Colonic mucosa (tissue), 4 donors: ENCODE data around the gene PHF12. TPM values are rescaled to one million over a fixed set of nuclear protein-coding genes. Genes with fewer than 3 reads are reported as not detected.
A peak's percentile ranks its signal among the peaks of the same experiment; 100 is the strongest.

ENCODE experiments used
- DNase-seq: peaks from one replicate; pipeline ENCODE4 v3.0.0-alpha.2; 2020
- H3K27ac ChIP-seq: fragments of 200-600 bp; one replicate; pipeline ENCODE4 v1.8.0; 2021
- H3K27me3 ChIP-seq: fragments of 200-600 bp; one replicate; pipeline ENCODE4 v1.8.0; 2021
- H3K36me3 ChIP-seq: fragments of 200-600 bp; one replicate; pipeline ENCODE4 v1.8.0; 2021
- H3K4me1 ChIP-seq: fragments of 200-600 bp; one replicate; pipeline ENCODE4 v1.8.0; 2021; ENCODE audit warnings: mild to moderate bottlenecking
- H3K4me3 ChIP-seq: fragments of 200-600 bp; one replicate; pipeline ENCODE4 v1.8.0; 2021
- H3K9ac ChIP-seq, 2 donors: one replicate each; pipeline ENCODE4 v1.7.0; 2013; ENCODE audit warnings: control low read depth in 2 of 2, low read depth in 2 of 2, low read length in 2 of 2
- H3K9me3 ChIP-seq: fragments of 200-600 bp; one replicate; pipeline ENCODE4 v1.8.0; 2021
- intact Hi-C: fragments of 100-400 bp; cut with DNase I; formaldehyde crosslinking; loops from one replicate; pipeline ENCODE4 v1.14.1; 2022
- total RNA-seq, 2 donors: library from RNA; stranded (reverse); fragmentation: NEBNext Ultra II Directional in 1 of 2; extraction: Animal tissue kit (Norgen Biotek cat#: 25700) in 1 of 2; gene quantifications; one replicate each; pipeline ENCODE4 v1.2.1, GENCODE V29; 2021
- TF ChIP-seq, protein P1 (sequence below): fragments of 200-600 bp; IDR thresholded peaks from one replicate; pipeline ENCODE4 v1.8.0; 2022; ENCODE audit warnings: antibody characterized with exemption, mild to moderate bottlenecking
- donor health status: healthy.
- donor health status: DM: no; HTN: no; CAD: no.
- donor health status: DM: no; HTN: no; CAD: no.

The PHF12 gene
- total RNA-seq, 2 donors from 2014 or later: 37.7 to 42.2 TPM

DNA sequence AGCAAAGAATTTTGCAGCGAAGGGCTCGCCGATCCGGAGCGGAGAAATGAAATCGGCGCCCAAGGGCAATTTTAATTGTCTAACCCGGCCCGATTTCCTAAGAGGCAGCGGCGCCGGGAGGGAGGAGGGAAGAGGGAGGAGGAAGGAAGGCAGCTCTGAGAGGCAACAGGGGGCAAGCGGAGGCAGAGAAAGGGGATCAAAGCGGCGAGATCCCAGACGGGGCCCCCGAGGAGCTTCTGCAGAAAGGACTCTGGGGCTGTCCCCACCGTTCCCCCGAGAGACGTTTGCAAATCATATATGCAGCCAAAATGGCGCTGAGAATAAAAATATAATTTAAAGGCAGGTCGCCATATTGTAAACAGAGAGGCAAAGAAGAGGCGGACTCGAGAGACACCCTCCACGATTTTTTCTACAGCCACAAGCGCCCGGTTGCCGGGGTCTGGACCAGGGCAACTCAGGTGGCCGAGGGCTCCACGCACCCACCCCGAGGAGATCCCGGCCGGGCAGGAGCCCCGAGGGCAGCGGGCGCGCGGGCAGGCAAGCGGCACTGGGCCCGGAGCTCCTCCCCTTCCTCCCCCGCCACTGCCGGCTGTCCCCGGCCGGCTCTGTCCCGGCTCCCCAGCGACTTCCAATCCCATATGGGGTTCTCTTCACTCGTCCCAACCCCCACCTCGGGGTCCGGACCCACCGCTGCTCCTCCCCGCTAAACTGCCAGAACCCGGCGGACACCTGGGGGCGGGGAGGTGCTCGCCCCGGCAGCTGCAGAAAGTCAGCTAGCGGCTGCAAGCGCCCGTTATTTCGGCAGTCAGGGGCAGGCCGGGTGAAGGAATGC lies 1.9 kb downstream of the PHF12 start:
- no peaks in the 10 kb centered on the region for H3K4me1 ChIP-seq

DNA sequence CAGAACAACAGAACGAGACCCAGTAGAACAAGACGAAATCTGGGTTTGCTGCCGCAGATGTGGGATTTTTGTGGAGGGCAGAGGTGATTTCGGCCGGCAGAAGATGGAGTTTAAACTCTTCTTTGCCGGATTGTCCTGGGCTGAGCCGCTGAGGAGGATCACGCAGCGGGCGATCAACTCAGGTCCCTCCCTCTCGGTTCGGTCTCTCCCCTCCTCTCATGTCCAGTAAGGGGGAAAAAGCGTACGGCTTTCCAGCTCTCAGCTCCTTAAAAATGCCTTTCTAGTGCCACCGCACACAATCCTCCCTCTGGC lies 2.5 kb downstream of the PHF12 start:
- no peaks in the 10 kb centered on the region for H3K27me3 ChIP-seq
- no peaks in the 10 kb centered on the region for H3K36me3 ChIP-seq
- TF ChIP-seq, protein P1, sequence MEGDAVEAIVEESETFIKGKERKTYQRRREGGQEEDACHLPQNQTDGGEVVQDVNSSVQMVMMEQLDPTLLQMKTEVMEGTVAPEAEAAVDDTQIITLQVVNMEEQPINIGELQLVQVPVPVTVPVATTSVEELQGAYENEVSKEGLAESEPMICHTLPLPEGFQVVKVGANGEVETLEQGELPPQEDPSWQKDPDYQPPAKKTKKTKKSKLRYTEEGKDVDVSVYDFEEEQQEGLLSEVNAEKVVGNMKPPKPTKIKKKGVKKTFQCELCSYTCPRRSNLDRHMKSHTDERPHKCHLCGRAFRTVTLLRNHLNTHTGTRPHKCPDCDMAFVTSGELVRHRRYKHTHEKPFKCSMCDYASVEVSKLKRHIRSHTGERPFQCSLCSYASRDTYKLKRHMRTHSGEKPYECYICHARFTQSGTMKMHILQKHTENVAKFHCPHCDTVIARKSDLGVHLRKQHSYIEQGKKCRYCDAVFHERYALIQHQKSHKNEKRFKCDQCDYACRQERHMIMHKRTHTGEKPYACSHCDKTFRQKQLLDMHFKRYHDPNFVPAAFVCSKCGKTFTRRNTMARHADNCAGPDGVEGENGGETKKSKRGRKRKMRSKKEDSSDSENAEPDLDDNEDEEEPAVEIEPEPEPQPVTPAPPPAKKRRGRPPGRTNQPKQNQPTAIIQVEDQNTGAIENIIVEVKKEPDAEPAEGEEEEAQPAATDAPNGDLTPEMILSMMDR: no peak
- peak overlapping the region; percentile 93 to 94 for H3K9ac ChIP-seq
- H3K4me3 ChIP-seq: peak overlapping the region; percentile 91
- no peak for DNase-seq
- peak overlapping the region; percentile 98 for H3K27ac ChIP-seq
- no peaks in the 10 kb centered on the region for H3K4me1 ChIP-seq
- no peaks in the 10 kb centered on the region for H3K9me3 ChIP-seq
- intact Hi-C loops: no loop called here

More for the DNA sequence above, 1.9 kb downstream of the PHF12 start:
- DNase-seq: peak; percentile 81
- H3K9ac ChIP-seq: peak overlapping the region; percentile 93 to 94
- peak overlapping the region; percentile 98 for H3K27ac ChIP-seq
- TF ChIP-seq, protein P1: no peak
- no peaks in the 10 kb centered on the region for H3K36me3 ChIP-seq
- H3K4me3 ChIP-seq: peak overlapping the region; percentile 91
- intact Hi-C loops: no loop called here
- H3K9me3 ChIP-seq: no peaks in the 10 kb centered on the region
- H3K27me3 ChIP-seq: no peaks in the 10 kb centered on the region

DNA sequence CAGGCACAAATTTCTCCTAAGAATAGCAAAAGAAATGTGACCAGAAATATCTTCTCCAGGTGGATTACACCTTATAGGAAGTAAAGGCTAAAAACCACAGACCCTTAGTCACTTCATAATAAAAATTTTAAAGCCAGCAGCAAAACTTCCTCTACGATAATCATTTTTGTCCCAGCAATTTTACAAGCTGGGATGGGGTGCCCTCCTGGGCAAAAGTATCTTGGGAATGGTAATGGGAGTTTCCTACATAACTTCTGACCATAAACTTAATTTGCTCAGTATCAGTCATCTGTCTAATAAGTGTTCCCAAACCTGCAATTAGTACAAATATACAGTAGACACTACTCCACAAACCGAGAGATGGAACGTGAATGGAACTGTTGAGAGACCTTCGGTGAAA lies 3.0 kb downstream of the PHF12 start:
- H3K27ac ChIP-seq: peak overlapping the region; percentile 98
- intact Hi-C loops: no loop called here
- H3K9ac ChIP-seq: peak overlapping the region; percentile 93 to 94
- no peaks in the 10 kb centered on the region for H3K4me1 ChIP-seq
- DNase-seq: no peak
- H3K36me3 ChIP-seq: no peaks in the 10 kb centered on the region
- peak overlapping the region; percentile 91 for H3K4me3 ChIP-seq
- no peaks in the 10 kb centered on the region for H3K9me3 ChIP-seq
- TF ChIP-seq, protein P1: no peak
- no peaks in the 10 kb centered on the region for H3K27me3 ChIP-seq

DNA sequence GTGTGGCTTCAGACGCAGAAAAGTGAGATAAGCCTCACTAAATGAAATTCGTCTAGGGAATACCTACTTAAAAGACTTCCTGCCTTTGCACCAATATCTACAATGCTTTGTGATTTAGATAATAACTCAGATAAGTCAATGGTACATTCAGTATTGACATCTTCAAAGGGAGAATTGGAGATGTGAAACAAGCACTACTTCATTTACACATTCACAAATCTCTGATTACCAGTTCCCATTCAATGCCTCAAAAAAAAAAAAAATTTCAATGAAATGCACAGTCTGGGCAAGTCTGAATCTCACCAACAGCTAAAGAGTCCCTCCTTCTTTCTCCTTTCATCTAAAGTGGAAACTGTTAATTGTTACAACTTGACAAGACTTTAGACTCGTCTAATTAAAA lies 3.7 kb downstream of the PHF12 start:
- no peaks in the 10 kb centered on the region for H3K27me3 ChIP-seq
- H3K4me3 ChIP-seq: no peak overlapping the region
- H3K4me1 ChIP-seq: no peaks in the 10 kb centered on the region
- H3K36me3 ChIP-seq: no peaks in the 10 kb centered on the region
- intact Hi-C loops: no loop called here
- DNase-seq: no peak
- no peaks in the 10 kb centered on the region for H3K9me3 ChIP-seq
- no peak overlapping the region for H3K9ac ChIP-seq
- peak overlapping the region; percentile 98 for H3K27ac ChIP-seq
- TF ChIP-seq, protein P1: no peak

DNA sequence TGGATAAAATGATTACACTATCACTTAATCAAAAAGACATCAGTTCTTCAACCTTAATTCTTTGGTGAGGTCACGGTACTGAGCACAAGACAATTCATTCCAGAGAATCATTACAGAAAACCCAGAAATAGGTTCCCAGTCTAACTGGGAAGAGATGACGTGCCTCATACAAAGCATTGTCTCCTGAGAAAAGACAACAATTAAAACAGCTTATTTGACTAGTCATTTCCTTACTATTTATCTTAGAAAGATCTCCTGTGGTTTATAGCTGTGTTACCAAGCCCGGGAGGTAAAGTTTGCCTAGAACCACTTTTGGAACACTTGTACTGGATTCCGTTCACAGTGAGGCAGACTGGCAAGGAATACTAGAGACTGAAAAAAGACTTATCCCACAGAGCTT lies 5.1 kb downstream of the PHF12 start:
- Histone ChIP-seq H3K4me1 (no peaks in the 10 kb centered on the region), H3K27me3 (no peaks in the 10 kb centered on the region), H3K9me3 (no peaks in the 10 kb centered on the region), H3K36me3 (no peaks in the 10 kb centered on the region), H3K9ac (no peak overlapping the region), H3K4me3 (no peak overlapping the region), H3K27ac (no peak overlapping the region)
- TF ChIP-seq, protein P1: no peak
- no peak for DNase-seq
- intact Hi-C loops: no loop called here
